Pons (tissue), 1 donor: ENCODE results near the gene KLRK1.
"Not testable (repeated sequence)": the region's sequence is repeated elsewhere in the genome, so short reads cannot be mapped to it uniquely, and the experiment has no call there.

Experiments
- DNase-seq: peaks from one replicate; pipeline ENCODE4 v3.0.0-alpha.2; 2016; ENCODE audit warnings: low spot score

The KLRK1 gene

DNA sequence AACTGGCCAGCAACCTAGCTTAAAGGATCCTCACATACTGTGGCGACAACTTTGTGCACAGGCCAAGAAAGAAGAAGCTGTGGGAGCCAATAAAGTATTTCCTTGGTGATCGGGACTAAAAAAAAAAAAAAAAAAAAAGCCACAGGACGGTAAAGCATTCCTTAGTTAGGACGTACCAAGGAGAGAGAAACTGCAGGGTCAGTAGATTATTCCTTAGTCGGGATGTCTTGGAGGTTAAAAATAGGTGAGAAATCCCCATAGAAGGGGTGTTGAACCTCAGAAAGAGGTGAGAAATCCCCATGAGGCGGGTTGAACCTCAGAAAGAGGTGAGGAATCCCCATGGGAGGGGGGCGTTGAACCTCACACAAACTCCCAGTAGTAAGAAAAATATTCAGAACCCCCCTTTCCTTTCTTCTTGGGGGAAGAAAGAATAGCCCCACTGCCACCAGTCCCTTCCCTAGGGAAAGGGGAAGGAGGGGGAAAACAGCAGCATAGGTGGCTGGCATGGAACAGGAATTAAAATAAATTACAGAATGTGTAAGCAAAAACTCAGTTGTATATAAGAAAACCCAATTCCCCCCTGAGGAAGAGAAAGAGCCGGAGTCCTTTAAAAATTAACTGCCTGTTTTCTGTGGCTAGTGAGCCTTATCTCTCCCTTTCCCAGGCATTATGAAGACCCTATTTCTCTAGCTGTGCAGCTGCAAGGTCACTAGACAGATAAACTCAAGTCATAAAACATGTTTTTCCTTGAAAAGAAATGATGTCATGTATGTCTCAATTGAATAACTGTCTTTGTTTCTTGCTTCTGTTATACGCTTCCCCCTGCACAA is 26.8 kb downstream of the KLRK1 start:
- peak; percentile 20 for DNase-seq

DNA sequence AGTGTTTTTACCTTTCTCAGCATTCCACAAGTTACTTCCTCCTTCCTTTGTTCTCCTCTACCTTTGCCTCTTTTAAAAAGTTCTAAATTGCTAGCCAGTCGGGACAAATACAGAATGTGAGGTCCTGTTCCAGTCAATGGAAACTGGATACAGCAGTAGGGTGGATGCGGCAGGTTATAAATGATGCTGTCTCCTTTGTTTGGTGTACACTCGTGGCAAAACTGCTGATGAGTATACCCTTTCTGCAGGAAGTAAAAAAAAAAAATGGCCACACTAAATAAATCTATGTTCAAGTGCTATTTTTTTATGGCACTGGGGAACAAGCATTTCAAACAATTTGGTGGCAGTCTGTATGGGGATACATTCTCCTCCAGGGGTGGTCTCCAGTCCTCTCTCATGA is 27.5 kb downstream of the KLRK1 start:
- no peak for DNase-seq

DNA sequence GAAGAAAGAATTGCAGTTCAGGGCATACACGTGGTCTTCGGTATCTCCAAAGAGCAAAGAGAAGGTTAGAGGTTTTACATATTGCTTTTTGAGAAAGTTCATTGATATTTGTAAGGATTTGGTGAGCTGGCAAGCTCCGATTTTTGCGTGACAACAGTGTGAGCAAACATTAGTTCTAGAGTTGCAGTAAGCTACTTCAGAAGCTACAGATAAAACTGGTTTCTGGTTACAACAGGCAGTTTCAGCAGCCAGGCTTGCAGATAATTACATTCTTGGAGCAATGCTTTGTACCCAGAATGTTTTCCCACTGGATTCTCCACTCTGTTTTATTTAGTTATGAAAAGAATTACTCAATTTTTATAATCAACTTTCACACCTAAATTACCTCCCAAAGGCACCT is 28.2 kb downstream of the KLRK1 start:
- peak; percentile 15 for DNase-seq

DNA sequence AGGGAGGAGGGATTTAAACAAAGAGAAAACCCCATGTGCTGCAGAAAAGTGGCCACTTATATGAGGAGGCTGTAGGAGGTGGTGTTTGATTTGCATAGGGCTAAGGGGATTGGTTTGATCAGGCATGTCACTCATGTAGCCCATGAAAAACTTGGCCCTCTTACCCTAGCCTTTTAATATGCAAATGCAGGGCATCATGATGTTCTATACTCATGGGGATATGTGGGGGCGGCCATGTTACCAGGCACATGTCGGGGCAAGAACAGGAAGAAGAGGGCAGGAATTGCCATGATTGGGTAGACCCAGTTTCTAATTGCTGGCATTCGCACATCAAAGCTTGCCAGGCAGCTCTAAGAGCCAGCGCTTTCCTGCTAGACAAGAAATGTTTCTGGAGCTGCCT is 28.8 kb downstream of the KLRK1 start:
- no peak for DNase-seq

DNA sequence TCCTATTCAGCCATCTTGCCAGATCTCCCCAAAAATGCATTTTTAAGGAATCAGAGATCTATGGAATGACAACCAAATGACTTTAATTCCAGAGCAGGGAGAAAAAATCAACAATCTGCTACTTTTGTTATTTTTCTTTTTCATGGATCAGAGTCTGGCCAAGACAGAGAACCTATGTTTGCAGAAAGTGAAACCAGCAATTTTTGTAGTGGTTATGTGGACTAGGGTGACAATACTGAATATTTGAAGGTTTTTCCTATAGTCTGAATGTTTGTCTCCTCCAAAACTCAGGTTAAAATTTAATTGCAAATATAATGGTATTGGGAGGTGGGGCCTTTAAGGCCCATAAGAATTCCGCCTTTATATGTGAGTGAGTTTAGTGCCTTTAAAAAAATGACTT is 30.9 kb downstream of the KLRK1 start:
- DNase-seq: no peak

DNA sequence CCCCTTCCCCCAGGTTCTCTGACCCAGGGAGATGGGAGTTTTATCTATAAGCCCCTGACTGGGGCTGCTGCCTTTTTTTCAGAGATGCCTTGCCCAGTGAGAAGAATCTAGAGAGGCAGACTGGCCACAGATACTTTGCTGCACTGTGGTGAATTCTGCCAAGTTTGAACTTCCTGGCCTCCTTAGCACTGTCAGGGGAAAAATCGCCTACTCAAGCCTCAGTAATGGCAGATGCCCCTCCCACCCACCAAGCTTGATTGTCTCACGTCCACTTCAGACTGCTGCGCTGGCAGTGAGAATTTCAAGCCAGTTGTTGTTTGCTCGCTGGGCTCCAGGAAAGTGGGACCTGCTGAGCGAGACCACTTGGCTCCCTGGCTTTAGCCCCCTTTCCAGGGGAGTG is 31.7 kb downstream of the KLRK1 start:
- no peak for DNase-seq

DNA sequence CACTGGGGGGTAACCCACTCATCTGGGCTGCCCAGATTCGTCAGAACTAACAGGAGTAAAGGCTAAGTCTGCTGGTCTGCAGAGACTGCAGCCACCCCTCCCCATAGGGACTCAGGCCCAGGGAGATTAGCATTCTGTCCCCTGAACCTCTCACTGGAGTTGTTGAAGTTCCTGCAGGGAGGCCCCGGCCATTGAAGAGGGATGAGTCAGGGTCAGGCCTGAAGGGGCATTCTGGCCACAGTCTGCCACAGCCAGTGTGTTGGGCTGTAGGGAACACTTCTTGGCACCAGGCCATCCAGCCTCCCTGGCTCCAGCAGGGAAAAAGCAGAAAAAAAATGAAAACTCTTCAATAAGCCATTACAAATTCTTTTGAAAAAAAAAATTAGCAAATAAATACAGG is 35.3 kb downstream of the KLRK1 start:
- no peak for DNase-seq

DNA sequence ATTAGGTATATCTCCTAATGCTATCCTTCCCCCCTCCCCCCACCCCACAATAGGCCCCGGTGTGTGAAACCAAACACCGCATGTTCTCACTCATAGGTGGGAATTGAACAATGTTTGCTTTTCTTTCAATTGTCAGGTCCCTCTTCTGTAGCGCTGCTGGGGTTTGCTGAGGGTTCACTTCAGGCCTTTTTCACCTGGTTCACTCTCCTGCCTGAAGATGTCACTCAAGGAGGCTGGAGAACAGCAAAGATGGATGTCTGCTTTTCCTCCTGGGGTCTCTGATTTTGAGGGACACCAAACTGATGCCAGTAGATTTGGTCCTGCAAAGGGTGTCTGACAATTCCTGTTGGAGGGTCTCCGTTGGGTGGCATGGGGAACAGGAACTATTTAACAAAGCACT is 35.8 kb downstream of the KLRK1 start:
- no peak for DNase-seq

DNA sequence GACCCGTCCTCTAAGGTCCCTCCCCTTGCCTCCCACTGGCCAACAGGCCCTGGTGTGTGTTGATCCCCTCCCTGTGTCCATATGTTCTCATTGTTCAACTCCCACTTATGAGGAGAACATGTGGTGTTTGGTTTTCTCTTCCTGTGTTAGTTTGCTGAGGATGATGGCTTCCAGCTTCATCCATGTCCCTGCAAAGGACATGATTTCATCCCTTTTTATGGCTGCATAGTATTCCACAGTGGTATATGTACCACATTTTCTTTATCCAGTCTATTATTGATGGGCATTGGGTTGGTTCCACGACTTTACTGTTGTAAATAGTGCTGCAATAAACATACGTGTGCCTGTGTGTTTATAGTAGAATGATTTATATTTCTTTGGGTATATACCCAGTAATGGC is 38.4 kb downstream of the KLRK1 start:
- DNase-seq: not testable (repeated sequence)

DNA sequence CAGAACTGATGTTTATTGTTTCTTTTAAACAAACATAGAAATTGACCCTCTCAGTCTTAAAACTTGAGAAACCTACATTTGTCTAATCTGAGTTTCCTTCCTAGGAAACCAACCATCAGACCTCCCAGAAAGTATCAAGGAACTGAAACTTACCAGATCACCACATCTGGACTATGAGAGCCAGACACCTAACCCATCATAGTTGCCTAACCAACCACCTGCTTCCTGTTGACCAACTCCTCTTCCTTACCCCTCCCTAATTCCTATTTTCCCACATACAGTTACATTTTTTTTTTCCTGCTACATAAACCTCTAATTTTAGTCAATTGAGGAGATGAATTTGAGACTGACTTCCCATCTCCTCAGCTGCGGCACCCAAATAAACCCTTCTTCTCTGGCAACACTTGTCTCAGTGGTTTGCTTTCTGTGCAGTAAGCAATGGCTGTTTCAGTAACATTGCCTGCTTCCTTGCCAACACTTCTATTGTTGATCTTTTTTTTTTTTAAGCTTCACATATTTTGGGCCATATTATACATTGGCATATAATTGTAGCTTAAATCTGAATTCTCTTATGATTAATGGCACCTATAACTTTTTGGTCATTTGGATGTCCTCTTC is 47.8 kb downstream of the KLRK1 start:
- DNase-seq: no peak

DNA sequence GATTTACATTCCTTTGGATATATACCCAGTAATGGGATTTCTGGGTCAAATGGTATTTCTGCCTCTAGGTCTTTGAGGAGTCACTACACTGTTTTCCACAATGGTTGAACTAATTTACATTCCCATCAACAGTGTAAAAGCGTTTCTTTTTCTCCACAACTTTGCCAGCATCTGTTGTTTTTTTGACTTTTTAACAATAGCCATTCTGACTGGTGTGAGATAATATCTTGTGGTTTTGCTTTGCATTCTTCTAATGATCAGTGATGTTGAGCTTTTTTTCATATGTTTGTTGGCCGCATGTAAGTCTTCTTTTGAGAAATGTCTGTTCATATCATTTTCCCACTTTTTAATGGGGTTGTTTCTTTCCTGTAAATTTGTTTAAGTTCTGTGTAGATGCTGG is 48.9 kb downstream of the KLRK1 start:
- not testable (repeated sequence) for DNase-seq

DNA sequence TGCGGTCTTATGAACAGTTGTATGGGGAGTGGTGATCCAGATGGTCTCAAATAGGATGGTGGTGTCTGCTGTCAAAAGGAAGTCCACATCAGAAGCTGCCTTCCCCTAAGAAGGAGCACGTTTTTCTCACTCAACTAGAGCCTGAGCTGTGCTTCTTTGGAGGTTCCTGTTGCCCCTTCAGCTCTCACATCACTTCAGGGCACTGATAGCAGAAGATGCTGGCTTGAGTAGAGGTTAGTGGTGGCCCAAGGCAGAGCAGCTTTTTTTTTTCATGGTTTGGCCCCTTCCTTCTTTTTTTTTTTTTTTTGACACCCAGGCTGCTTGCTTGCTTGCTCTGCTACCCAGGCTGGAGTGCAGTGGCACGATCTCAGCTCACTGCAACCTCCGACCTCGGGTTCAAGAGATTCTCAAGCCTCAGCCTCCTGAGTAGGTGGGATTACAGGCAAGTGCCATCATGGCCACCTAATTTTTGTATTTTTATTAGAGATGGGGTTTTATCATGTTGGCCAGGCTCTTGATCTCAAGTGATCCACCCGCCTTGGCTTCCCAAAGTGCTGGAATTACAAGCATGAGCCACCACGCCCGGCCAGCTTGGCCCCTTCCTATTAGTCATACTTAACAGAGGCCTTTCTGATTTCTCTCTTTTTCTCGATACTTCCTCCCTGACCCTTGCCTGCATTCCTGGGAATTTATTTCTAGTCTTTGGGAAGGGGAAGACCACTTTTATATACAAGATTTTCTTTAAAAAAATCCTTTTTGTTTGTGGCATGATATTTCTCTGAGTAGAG is 50.6 kb downstream of the KLRK1 start:
- DNase-seq: no peak

DNA sequence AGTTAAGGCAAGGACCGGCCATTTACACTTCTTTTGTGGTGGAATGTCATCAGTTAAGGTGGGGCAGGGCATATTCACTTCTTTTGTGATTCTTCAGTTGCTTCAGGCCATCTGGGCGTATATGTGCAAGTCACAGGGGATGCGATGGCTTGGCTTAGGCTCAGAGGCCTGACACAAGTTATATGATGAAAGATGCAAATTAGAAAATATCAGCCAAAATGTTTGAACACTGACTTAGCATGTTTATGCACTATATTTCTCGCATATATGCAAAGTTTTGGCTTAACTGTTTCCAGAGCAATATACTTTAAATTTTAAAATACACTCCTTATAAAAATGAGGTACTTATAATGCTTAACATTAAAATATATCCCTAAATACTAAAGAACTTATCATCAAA is 51.4 kb downstream of the KLRK1 start:
- not testable (repeated sequence) for DNase-seq

DNA sequence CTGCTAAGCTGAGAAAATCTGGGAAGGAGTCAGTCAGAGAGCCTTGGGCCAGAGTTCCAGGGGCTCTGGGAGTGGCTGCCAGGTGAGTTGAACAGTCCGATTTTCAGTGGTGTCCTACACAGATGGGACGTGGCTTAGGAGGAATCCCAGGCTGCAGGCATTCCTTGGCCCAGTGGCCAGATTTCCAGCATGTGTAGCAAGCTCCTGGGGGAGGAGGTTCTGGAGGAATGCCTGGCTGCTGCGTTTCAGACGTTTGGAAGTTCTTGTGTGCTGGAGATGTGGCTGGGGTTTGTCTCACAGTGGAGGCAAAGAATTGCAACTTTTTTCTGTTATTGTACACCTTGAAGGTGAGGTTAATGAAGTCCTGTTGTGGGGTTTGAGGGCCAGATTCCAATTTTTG is 53.6 kb downstream of the KLRK1 start:
- not testable (repeated sequence) for DNase-seq

DNA sequence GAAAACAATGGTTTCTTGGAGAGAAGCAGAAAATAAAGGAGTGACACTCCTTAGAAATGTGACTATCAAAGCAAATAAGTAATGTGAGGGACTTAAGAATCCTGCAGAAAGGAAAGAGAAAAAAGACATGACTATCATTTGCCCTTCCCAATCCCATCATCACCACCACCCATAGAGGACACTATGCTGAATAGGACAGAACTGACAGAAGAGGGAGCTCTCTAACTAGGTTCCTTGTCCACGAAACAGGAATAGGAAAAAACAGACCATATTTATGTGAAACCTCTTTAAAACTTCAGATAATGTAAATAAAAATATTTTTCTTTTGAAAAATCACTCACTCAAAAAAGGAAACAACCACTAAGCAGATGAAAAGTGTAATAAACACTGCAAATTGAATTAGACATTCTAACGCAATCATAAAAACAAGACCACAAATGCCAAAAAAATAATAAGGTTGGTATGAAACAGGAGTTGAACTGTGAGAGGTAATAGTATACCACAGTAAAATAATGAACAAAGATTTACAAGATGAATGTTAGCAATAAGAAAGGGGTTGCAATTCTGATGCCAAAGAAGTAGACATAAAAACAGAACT is 58.1 kb downstream of the KLRK1 start:
- peak; percentile 87 for DNase-seq

DNA sequence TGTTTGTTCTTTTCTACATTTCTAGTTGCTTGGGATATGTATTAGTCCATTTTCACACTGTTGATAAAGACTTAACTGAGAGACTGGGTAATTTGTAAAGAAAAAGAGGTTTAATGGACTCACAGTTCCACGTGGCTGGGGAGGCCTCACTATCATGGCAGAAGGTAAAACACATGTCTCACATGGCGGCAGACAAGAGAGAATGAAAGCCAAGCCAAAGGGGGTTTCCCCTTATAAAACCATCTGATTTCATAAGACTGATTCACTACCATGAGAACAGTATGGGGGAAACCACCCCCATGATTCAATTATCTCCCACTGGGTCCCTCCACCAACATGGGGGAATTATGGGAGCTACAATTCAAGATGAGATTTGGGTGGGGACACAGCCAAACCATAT is 61.1 kb downstream of the KLRK1 start:
- DNase-seq: not testable (repeated sequence)
